HCT116 (cell line): ENCODE measurements around the gene SLC28A3. TPM values are rescaled to one million over a fixed set of nuclear protein-coding genes. Genes with fewer than 3 reads are reported as not detected.

ENCODE experiments used
- ATAC-seq: fragments of 200-7000 bp; cut with Tn5 transposase; 2 replicates; pipeline ENCODE4 v1.9.1; 2020; ENCODE audit warnings: mild to moderate bottlenecking, moderate library complexity
- BruUV-seq: library from RNA; stranded (reverse); fragments of 400-500 nt; replicated peaks from 2 replicates; lab custom pipeline; 2021; lab: Mats Ljungman, UMichigan
- CTCF ChIA-PET: fragments of 300-600 bp; sonication (Branson Sonifier 250); formaldehyde crosslinking; loops from one replicate; lab custom pipeline; 2021; ENCODE audit warnings: antibody characterized with exemption; lab: Charles Lee
- POLR2A ChIA-PET: fragments of 300-600, 350-600 bp; sonication (Branson Sonifier 250); formaldehyde crosslinking; loops from one replicate; lab custom pipeline; 2021; ENCODE audit warnings: antibody characterized with exemption; lab: Charles Lee
- RAD21 ChIA-PET, 2 experiments: fragments of 300-600 bp; sonication (Branson Sonifier 250); formaldehyde crosslinking; loops; one replicate each; lab custom pipeline; 2023; ENCODE audit warnings: low total read pairs in 2 of 2; ENCODE audit not compliant: uncharacterized antibody in 2 of 2, unreplicated experiment in 2 of 2, low non-redundant PET in 1 of 2; lab: Charles Lee
- DNase-seq: peaks from one replicate; pipeline ENCODE4 v3.0.0-alpha.2; 2010; ENCODE audit warnings: low read depth, low spot score
- H2AFZ ChIP-seq: fragments of 200-600 bp; shearing (Covaris generic), sonication (generic); 2 replicates; pipeline ENCODE4 v1.6.1; 2017; ENCODE audit warnings: low read depth, mixed run types, mixed read lengths, antibody characterized with exemption, low read length; ENCODE audit not compliant: poor library complexity, severe bottlenecking
- H3K27ac ChIP-seq: 2 replicates; pipeline ENCODE4 v1.5.1; 2012; ENCODE audit warnings: low read depth, low read length
- H3K27me3 ChIP-seq: fragments of 200-600 bp; sonication (generic); 2 replicates; pipeline ENCODE4 v1.6.1; 2016; ENCODE audit warnings: mixed run types, low read length, mixed read lengths; ENCODE audit not compliant: insufficient read depth
- H3K36me3 ChIP-seq, 2 experiments: fragments of 200-500 bp in 1 of 2; fragments of 200-600 bp in 1 of 2; sonication (Bioruptor generic) in 1 of 2; sonication (generic) in 1 of 2; 2 replicates each; pipeline versions ENCODE4 v1.5.1 to v1.6.1; 2014 to 2016; ENCODE audit warnings: low read length in 2 of 2, inconsistent platforms in 1 of 2, mixed read lengths in 1 of 2, mixed run types in 1 of 2; ENCODE audit not compliant: insufficient read depth in 2 of 2, control insufficient read depth in 1 of 2
- H3K4me1 ChIP-seq, 2 experiments: fragments of 200-600 bp in 1 of 2; sonication (generic) in 1 of 2; 2 replicates each; pipeline versions ENCODE4 v1.5.1 to v1.6.1; 2012 to 2017; ENCODE audit warnings: low read length in 2 of 2, inconsistent platforms in 1 of 2, mild to moderate bottlenecking in 1 of 2, mixed read lengths in 1 of 2, mixed run types in 1 of 2, moderate library complexity in 1 of 2; ENCODE audit not compliant: insufficient read depth in 2 of 2, control insufficient read depth in 1 of 2
- H3K4me2 ChIP-seq: fragments of 200-600 bp; sonication (generic); 2 replicates; pipeline ENCODE4 v1.6.1; 2017; ENCODE audit warnings: mixed run types, low read length, mixed read lengths
- H3K4me3 ChIP-seq, 2 experiments: fragments of 200-600 bp in 1 of 2; sonication (generic) in 1 of 2; replicated peaks in 1 of 2; 2 replicates each; pipeline ENCODE4 v1.5.1; 2011 to 2016; ENCODE audit warnings: low read length in 2 of 2, control low read depth in 1 of 2, low read depth in 1 of 2, mild to moderate bottlenecking in 1 of 2, mixed read lengths in 1 of 2, mixed run types in 1 of 2
- H3K79me2 ChIP-seq: fragments of 200-600 bp; sonication (generic); 2 replicates; pipeline ENCODE4 v1.6.1; 2017; ENCODE audit warnings: mild to moderate bottlenecking, mixed run types, low read length, moderate library complexity, mixed read lengths; ENCODE audit not compliant: insufficient read depth
- H3K9ac ChIP-seq: fragments of 200-600 bp; sonication (generic); 2 replicates; pipeline ENCODE4 v1.6.1; 2016; ENCODE audit warnings: low read length, mixed read lengths
- H3K9me2 ChIP-seq: fragments of 200-600 bp; sonication (generic), shearing (Covaris generic); 2 replicates; pipeline ENCODE4 v1.6.1; 2017; ENCODE audit warnings: mixed run types, mild to moderate bottlenecking, moderate library complexity; ENCODE audit not compliant: insufficient read depth
- H3K9me3 ChIP-seq, 2 experiments: fragments of 200-500 bp in 1 of 2; fragments of 200-600 bp in 1 of 2; sonication (Bioruptor generic) in 1 of 2; sonication (generic) in 1 of 2; 2 replicates each; pipeline ENCODE4 v1.6.1; 2014 to 2017; ENCODE audit warnings: low read length in 2 of 2, mixed read lengths in 2 of 2, inconsistent platforms in 1 of 2, low read depth in 1 of 2, mild to moderate bottlenecking in 1 of 2, mixed run types in 1 of 2, moderate library complexity in 1 of 2; ENCODE audit not compliant: control insufficient read depth in 1 of 2, insufficient read depth in 1 of 2
- H4K20me1 ChIP-seq: fragments of 200-600 bp; sonication (generic), shearing (Covaris generic); 2 replicates; pipeline ENCODE4 v1.6.1; 2017; ENCODE audit warnings: mixed run types, mild to moderate bottlenecking, moderate library complexity; ENCODE audit not compliant: insufficient read depth
- ATF3 ChIP-seq: IDR thresholded peaks from 2 replicates; pipeline ENCODE4 v1.6.1; 2012
- CEBPB ChIP-seq: IDR thresholded peaks from 2 replicates; pipeline ENCODE4 v1.6.1; 2012; ENCODE audit warnings: low read depth
- CTCF ChIP-seq, 3 experiments: fragments of 200-600 bp in 1 of 3; sonication (generic) in 1 of 3; IDR thresholded peaks in 2 of 3; conservative IDR thresholded peaks in 1 of 3; 2 replicates each; pipeline ENCODE4 v1.5.1; 2012 to 2017; ENCODE audit warnings: low read depth in 2 of 3, low read length in 2 of 3, antibody characterized with exemption in 1 of 3, borderline replicate concordance in 1 of 3, control low read depth in 1 of 3, mild to moderate bottlenecking in 1 of 3, mixed read lengths in 1 of 3, mixed run types in 1 of 3, moderate library complexity in 1 of 3; ENCODE audit not compliant: insufficient read depth in 1 of 3
- ELF1 ChIP-seq: IDR thresholded peaks from 2 replicates; pipeline ENCODE4 v1.6.1; 2012; ENCODE audit warnings: low read depth, borderline replicate concordance
- EZH2 ChIP-seq: fragments of 200-600 bp; sonication (generic); IDR thresholded peaks from 2 replicates; pipeline ENCODE4 v1.6.1; 2017; ENCODE audit warnings: antibody characterized with exemption, mixed run types
- EZH2phosphoT487 ChIP-seq: fragments of 200-600 bp; IDR thresholded peaks from 2 replicates; pipeline ENCODE4 v1.6.1; 2018; ENCODE audit warnings: antibody characterized with exemption, borderline replicate concordance
- FOSL1 ChIP-seq: IDR thresholded peaks from 2 replicates; pipeline ENCODE4 v1.6.1; 2012; ENCODE audit warnings: low read depth
- JUND ChIP-seq: IDR thresholded peaks from 2 replicates; pipeline ENCODE4 v1.6.1; 2012
- MAX ChIP-seq: IDR thresholded peaks from 2 replicates; pipeline ENCODE4 v1.6.1; 2012
- POLR2A ChIP-seq: IDR thresholded peaks from 2 replicates; pipeline ENCODE4 v1.7.0; 2011; ENCODE audit warnings: borderline replicate concordance; ENCODE audit not compliant: insufficient read depth, insufficient read length; ENCODE audit errors: extremely low read depth
- RAD21 ChIP-seq: IDR thresholded peaks from 2 replicates; pipeline ENCODE4 v1.6.1; 2012; ENCODE audit warnings: low read depth, mild to moderate bottlenecking
- REST ChIP-seq: IDR thresholded peaks from 2 replicates; pipeline ENCODE4 v1.6.1; 2012; ENCODE audit warnings: low read depth
- SIN3A ChIP-seq: IDR thresholded peaks from 2 replicates; pipeline ENCODE4 v1.6.1; 2012; ENCODE audit warnings: low read depth
- SP1 ChIP-seq: IDR thresholded peaks from 2 replicates; pipeline ENCODE4 v1.6.1; 2012; ENCODE audit warnings: low read depth
- SRF ChIP-seq: IDR thresholded peaks from 2 replicates; pipeline ENCODE4 v1.6.1; 2012; ENCODE audit warnings: low read depth
- TCF7L2 ChIP-seq: IDR thresholded peaks from 2 replicates; pipeline ENCODE4 v1.7.0; 2011; ENCODE audit warnings: borderline replicate concordance, inconsistent platforms; ENCODE audit not compliant: insufficient read depth, insufficient read length; ENCODE audit errors: extremely low read depth
- ZBTB33 ChIP-seq: IDR thresholded peaks from 2 replicates; pipeline ENCODE4 v1.6.1; 2011; ENCODE audit warnings: mild to moderate bottlenecking, low read length, moderate library complexity; ENCODE audit not compliant: insufficient replicate concordance; ENCODE audit errors: extremely low read depth
- ZFX ChIP-seq: fragments of 450-650 bp; IDR thresholded peaks from 2 replicates; pipeline ENCODE4 v1.6.1; 2017
- intact Hi-C: fragments of 100-400 bp; cut with micrococcal nuclease; formaldehyde crosslinking; loops from 2 replicates; pipeline ENCODE4 v1.10.0; 2022
- total RNA-seq: library from RNA; stranded (reverse); gene quantifications from one replicate; pipeline ENCODE4 v1.2.1, GENCODE V29; 2021; ENCODE audit not compliant: unreplicated experiment

Gene SLC28A3
- total RNA-seq, 1 experiment from 2014 or later = not detected

GRCh38 chr9:84314306-84314705 is 26.3 kb downstream of the SLC28A3 start:
- ChIA-PET RAD21 (no interaction called here), CTCF (interaction anchor here (1.3 kb wide), 1 partner anchor 50 kb away, joined by 3 read pairs; no protein-coding TSS in a partner anchor), POLR2A (no interaction called here)
- Histone ChIP-seq H3K36me3 (no peaks in the 10 kb centered on the region), H3K4me2 (no peak overlapping the region), H3K27me3 (no peaks in the 10 kb centered on the region), H3K9me3 (no peaks in the 10 kb centered on the region), H3K79me2 (no peaks in the 10 kb centered on the region), H3K4me1 (no peaks in the 10 kb centered on the region), H2AFZ (no peak overlapping the region), H3K9me2 (no peaks in the 10 kb centered on the region), H3K9ac (no peak overlapping the region), H4K20me1 (no peaks in the 10 kb centered on the region), H3K27ac (no peak overlapping the region), H3K4me3 (no peak overlapping the region)
- intact Hi-C loops = no loop called here
- DNase-seq (no peak), ATAC-seq (no peak)
- no TSS peak for BruUV-seq
- TF ChIP-seq ZBTB33 = no peak
- no peak for TF ChIP-seq REST
- TF ChIP-seq POLR2A = no peak
- TF ChIP-seq TCF7L2 = no peak
- no peak for TF ChIP-seq ZFX
- no peak for TF ChIP-seq EZH2phosphoT487
- no peak for TF ChIP-seq FOSL1
- TF ChIP-seq RAD21 = no peak
- no peak for TF ChIP-seq EZH2
- no peak for TF ChIP-seq SP1
- no peak for TF ChIP-seq MAX
- TF ChIP-seq SRF = no peak
- no peak for TF ChIP-seq CEBPB
- TF ChIP-seq SIN3A = no peak
- TF ChIP-seq JUND = no peak
- TF ChIP-seq CTCF (IDR thresholded peaks at IDR 0.05 in 2 of 3, conservative IDR thresholded peaks at IDR 0.05 in 1 of 3; ENCODE audit: borderline replicate concordance in 1 of 3, insufficient read depth in 1 of 3, low read depth in 2 of 3, low read length in 2 of 3) = no peak
- TF ChIP-seq ELF1 = no peak
- TF ChIP-seq ATF3 = no peak
